GM21423 (cell line): Measurements from ENCODE around the gene MTMR12.
A peak's percentile ranks its signal among the peaks of the same experiment; 100 is the strongest.

Experiments
- ATAC-seq: cut with Tn5 transposase; IDR thresholded peaks from one replicate; pipeline ENCODE4 v1.9.1; 2021; ENCODE audit warnings: mild to moderate bottlenecking, moderate library complexity; ENCODE audit not compliant: unreplicated experiment

Gene MTMR12

GRCh38 chr5:32278406-32278805, 34.3 kb downstream of the MTMR12 start:
- no peak for ATAC-seq

- no peak for ATAC-seq
Observed at GRCh38 chr5:32277798-32278197, 34.9 kb downstream of the MTMR12 start.

- ATAC-seq: peak; percentile 27
Observed at GRCh38 chr5:32276173-32276853, 36.4 kb downstream of the MTMR12 start.

GRCh38 chr5:32275396-32275741, 37.4 kb downstream of the MTMR12 start:
- ATAC-seq: no peak

GRCh38 chr5:32274548-32275395, 38.0 kb downstream of the MTMR12 start:
- no peak for ATAC-seq

GRCh38 chr5:32273821-32274220, 38.9 kb downstream of the MTMR12 start:
- ATAC-seq: no peak

- ATAC-seq: no peak
Observed at GRCh38 chr5:32272746-32273145, 40.0 kb downstream of the MTMR12 start.

- ATAC-seq: no peak
Observed at GRCh38 chr5:32270946-32271345, 41.8 kb downstream of the MTMR12 start.

GRCh38 chr5:32270178-32270577, 42.6 kb downstream of the MTMR12 start:
- no peak for ATAC-seq

GRCh38 chr5:32265902-32266301, 46.8 kb downstream of the MTMR12 start:
- no peak for ATAC-seq

- no peak for ATAC-seq
Observed at GRCh38 chr5:32264957-32265572, 47.7 kb downstream of the MTMR12 start.

- ATAC-seq: no peak
Observed at GRCh38 chr5:32263684-32264083, 49.1 kb downstream of the MTMR12 start.

GRCh38 chr5:32261198-32261597, 51.5 kb downstream of the MTMR12 start:
- peak; percentile 88 for ATAC-seq

- no peak for ATAC-seq
Observed at GRCh38 chr5:32259033-32259432, 53.7 kb downstream of the MTMR12 start.

GRCh38 chr5:32258424-32258823, 54.3 kb downstream of the MTMR12 start:
- ATAC-seq: no peak

GRCh38 chr5:32255540-32255900, 57.2 kb downstream of the MTMR12 start:
- no peak for ATAC-seq

GRCh38 chr5:32254881-32255539, 57.7 kb downstream of the MTMR12 start:
- ATAC-seq: no peak

- no peak for ATAC-seq
Observed at GRCh38 chr5:32251871-32252458, 60.8 kb downstream of the MTMR12 start.

GRCh38 chr5:32249668-32250067, 63.1 kb downstream of the MTMR12 start:
- ATAC-seq: no peak

GRCh38 chr5:32245742-32246141, 67.0 kb downstream of the MTMR12 start:
- no peak for ATAC-seq

- ATAC-seq: no peak
Observed at GRCh38 chr5:32244017-32244416, 68.7 kb downstream of the MTMR12 start.
